Ishikawa (cell line): Measurements from ENCODE around the gene NEIL1.

Experiments
- CEBPB ChIP-seq: IDR thresholded peaks from 2 replicates; pipeline ENCODE4 v1.6.1; 2012
- CREB1 ChIP-seq: IDR thresholded peaks from 2 replicates; pipeline ENCODE4 v1.6.1; 2012; ENCODE audit warnings: low read depth
- EGR1 ChIP-seq: IDR thresholded peaks from 2 replicates; pipeline ENCODE4 v1.6.1; 2012
- EP300 ChIP-seq: IDR thresholded peaks from 2 replicates; pipeline ENCODE4 v1.6.1; 2012; ENCODE audit warnings: borderline replicate concordance
- FOXM1 ChIP-seq: IDR thresholded peaks from 2 replicates; pipeline ENCODE4 v1.6.1; 2012; ENCODE audit warnings: low read depth, borderline replicate concordance
- NFIC ChIP-seq: IDR thresholded peaks from 2 replicates; pipeline ENCODE4 v1.6.1; 2012
- RAD21 ChIP-seq: IDR thresholded peaks from 2 replicates; pipeline ENCODE4 v1.6.1; 2012; ENCODE audit warnings: low read depth
- TAF1 ChIP-seq: IDR thresholded peaks from 2 replicates; pipeline ENCODE4 v1.6.1; 2012; ENCODE audit warnings: low read depth, mild to moderate bottlenecking
- TCF12 ChIP-seq: IDR thresholded peaks from 2 replicates; pipeline ENCODE4 v1.6.1; 2012; ENCODE audit warnings: low read depth
- TEAD4 ChIP-seq: IDR thresholded peaks from 2 replicates; pipeline ENCODE4 v1.6.1; 2012
- YY1 ChIP-seq: IDR thresholded peaks from 2 replicates; pipeline ENCODE4 v1.6.1; 2012; ENCODE audit warnings: low read depth
- ZBTB7A ChIP-seq: IDR thresholded peaks from 2 replicates; pipeline ENCODE4 v1.6.1; 2012; ENCODE audit warnings: low read depth
- TF ChIP-seq, protein P1 (sequence below): IDR thresholded peaks from 2 replicates; pipeline ENCODE4 v1.6.1; 2012
- TF ChIP-seq, protein P2 (sequence below): IDR thresholded peaks from 2 replicates; pipeline ENCODE4 v1.6.1; 2012; ENCODE audit warnings: low read depth, mild to moderate bottlenecking
- TF ChIP-seq, protein P3 (sequence below): IDR thresholded peaks from 2 replicates; pipeline ENCODE4 v1.6.1; 2012

Gene NEIL1

DNA sequence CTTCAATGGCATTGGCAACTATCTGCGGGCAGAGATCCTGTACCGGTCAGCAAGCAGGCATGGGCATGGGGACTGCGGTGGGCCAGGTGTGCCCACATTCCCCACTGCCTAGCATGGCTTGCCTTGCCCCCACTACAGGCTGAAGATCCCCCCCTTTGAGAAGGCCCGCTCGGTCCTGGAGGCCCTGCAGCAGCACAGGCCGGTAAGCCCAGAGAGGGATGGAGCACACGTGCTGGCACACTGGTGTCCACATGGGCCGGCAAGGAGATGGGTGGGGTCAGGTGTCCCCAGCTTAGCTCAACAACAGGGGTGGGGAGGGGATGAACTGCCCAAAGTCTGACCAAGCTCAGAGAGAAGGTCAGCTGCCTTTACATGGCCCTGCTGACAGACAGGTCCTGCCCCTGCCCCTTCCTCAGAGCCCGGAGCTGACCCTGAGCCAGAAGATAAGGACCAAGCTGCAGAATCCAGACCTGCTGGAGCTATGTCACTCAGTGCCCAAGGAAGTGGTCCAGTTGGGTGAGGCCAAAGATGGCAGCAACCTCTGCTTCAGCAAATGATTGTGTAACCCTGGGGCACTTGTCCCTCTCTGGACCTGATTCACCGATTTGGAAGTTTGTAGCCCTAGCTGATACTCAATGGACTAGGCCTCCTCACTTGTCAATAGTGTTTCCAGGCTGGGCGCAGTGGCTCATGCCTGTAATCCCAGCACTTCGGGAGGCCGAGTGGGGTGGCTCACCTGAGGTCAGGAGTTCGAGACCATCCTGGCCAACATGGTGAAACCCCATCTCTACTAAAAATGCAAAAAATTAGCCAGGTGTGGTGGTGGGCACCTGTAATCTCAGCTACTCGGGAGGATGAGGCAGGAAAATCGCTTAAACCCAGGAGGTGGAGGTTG is 5.6 kb downstream of the NEIL1 start:
- TF ChIP-seq, protein P1, sequence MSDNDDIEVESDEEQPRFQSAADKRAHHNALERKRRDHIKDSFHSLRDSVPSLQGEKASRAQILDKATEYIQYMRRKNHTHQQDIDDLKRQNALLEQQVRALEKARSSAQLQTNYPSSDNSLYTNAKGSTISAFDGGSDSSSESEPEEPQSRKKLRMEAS = no peak
- TF ChIP-seq FOXM1 (no peak), YY1 (no peak), TAF1 (no peak), CREB1 (no peak), EGR1 (no peak), CEBPB (no peak), NFIC (no peak), ZBTB7A (no peak), RAD21 (no peak), TEAD4 (no peak), TCF12 (no peak), EP300 (no peak)
- TF ChIP-seq, protein P2, sequence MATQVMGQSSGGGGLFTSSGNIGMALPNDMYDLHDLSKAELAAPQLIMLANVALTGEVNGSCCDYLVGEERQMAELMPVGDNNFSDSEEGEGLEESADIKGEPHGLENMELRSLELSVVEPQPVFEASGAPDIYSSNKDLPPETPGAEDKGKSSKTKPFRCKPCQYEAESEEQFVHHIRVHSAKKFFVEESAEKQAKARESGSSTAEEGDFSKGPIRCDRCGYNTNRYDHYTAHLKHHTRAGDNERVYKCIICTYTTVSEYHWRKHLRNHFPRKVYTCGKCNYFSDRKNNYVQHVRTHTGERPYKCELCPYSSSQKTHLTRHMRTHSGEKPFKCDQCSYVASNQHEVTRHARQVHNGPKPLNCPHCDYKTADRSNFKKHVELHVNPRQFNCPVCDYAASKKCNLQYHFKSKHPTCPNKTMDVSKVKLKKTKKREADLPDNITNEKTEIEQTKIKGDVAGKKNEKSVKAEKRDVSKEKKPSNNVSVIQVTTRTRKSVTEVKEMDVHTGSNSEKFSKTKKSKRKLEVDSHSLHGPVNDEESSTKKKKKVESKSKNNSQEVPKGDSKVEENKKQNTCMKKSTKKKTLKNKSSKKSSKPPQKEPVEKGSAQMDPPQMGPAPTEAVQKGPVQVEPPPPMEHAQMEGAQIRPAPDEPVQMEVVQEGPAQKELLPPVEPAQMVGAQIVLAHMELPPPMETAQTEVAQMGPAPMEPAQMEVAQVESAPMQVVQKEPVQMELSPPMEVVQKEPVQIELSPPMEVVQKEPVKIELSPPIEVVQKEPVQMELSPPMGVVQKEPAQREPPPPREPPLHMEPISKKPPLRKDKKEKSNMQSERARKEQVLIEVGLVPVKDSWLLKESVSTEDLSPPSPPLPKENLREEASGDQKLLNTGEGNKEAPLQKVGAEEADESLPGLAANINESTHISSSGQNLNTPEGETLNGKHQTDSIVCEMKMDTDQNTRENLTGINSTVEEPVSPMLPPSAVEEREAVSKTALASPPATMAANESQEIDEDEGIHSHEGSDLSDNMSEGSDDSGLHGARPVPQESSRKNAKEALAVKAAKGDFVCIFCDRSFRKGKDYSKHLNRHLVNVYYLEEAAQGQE = no peak
- TF ChIP-seq, protein P3, sequence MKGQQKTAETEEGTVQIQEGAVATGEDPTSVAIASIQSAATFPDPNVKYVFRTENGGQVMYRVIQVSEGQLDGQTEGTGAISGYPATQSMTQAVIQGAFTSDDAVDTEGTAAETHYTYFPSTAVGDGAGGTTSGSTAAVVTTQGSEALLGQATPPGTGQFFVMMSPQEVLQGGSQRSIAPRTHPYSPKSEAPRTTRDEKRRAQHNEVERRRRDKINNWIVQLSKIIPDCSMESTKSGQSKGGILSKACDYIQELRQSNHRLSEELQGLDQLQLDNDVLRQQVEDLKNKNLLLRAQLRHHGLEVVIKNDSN = no peak

DNA sequence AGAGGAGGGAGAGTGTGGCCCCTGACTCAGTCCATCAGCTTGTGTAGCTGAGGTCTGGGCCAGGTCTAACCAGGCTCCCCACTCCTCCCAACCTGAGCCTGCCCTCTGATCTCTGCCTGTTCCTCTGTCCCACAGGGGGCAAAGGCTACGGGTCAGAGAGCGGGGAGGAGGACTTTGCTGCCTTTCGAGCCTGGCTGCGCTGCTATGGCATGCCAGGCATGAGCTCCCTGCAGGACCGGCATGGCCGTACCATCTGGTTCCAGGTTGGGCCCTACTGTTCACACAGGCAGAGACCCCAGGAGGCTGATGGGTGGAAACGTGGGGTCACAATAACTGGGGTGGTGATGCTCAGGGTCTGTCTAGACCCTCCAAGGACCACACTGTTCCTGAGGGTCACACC is 6.8 kb downstream of the NEIL1 start:
- TF ChIP-seq, protein P3 = no peak
- TF ChIP-seq TCF12 = no peak
- TF ChIP-seq RAD21 = no peak
- no peak for TF ChIP-seq TAF1
- TF ChIP-seq FOXM1 = no peak
- TF ChIP-seq YY1 = no peak
- no peak for TF ChIP-seq EP300
- TF ChIP-seq CREB1 = no peak
- TF ChIP-seq EGR1 = no peak
- TF ChIP-seq, protein P2 = no peak
- no peak for TF ChIP-seq CEBPB
- no peak for TF ChIP-seq NFIC

DNA sequence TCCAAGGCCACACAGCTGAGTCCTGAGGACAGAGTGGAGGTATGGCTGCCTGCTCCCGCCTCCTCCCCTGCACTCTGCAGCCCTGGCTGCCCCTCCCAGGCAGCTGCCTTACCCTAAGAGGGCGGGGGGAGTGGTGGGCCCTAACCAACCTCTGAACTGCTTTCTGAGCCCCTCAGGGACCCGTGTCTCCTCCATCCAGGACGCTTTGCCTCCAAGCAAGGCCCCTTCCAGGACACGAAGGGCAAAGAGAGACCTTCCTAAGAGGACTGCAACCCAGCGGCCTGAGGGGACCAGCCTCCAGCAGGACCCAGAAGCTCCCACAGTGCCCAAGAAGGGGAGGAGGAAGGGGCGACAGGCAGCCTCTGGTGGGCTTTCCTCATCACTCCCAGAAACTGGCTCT is 7.6 kb downstream of the NEIL1 start:
- no peak for TF ChIP-seq TEAD4

DNA sequence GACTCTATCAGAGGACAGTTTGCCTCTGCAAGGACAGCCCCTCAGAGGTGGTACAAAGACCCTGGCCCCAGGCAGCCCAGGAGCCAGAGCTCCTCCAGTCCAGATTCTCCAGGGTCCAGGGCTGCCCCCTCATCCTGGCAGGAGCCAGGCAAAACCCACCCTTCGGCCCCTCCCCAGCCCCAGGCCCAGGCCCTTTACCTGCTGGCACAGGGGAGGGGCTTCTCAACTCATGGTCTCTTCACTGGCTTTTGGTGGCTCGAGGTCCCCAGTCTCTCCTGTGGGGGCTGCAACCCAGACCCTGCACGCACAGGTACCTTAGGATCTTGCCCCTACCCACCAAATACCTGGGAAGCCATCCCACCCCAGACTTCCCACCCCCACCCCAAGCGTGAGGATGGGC is 8.5 kb downstream of the NEIL1 start:
- TF ChIP-seq, protein P2 = no peak

DNA sequence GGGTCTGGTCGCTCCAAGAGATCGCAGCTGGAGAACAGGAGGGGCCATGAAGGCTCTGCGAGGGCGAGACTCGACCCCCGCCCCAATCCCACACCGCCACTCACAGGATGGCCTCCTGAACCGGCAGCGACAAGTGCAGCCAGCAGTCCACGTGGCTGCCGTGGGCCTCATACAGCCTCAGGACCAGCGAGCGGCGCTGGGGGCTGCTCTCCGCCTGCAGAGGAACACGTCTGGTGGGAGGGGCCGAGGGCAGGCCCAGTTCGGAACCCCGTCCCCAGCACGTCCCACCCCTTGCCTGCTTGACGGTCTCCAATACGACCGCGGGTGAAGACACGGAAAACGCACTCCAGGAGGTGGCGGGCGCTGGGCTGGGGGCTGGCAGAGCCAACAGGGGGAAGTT is 9.2 kb downstream of the NEIL1 start:
- TF ChIP-seq, protein P1 = no peak
- no peak for TF ChIP-seq YY1
- no peak for TF ChIP-seq RAD21
- TF ChIP-seq ZBTB7A = no peak
- no peak for TF ChIP-seq FOXM1
- no peak for TF ChIP-seq EP300
- TF ChIP-seq EGR1 = no peak
- TF ChIP-seq TAF1 = no peak
- no peak for TF ChIP-seq TEAD4
- no peak for TF ChIP-seq NFIC
